Measurements from ENCODE around the gene APOBEC3C. TPM values are rescaled to one million over a fixed set of nuclear protein-coding genes. Genes with fewer than 3 reads are reported as not detected.

The APOBEC3C gene
- total RNA-seq, result 25.3 TPM
- long read RNA-seq, transcript APOBEC3C-201 (4 exons, 2,818 nt), result major isoform, 29 of 38 reads
- long read RNA-seq, partial matches to known transcripts, result 9 of 38 reads
- long read RNA-seq, other reads (novel, unspliced or antisense), result 0 of 38 reads

DNA sequence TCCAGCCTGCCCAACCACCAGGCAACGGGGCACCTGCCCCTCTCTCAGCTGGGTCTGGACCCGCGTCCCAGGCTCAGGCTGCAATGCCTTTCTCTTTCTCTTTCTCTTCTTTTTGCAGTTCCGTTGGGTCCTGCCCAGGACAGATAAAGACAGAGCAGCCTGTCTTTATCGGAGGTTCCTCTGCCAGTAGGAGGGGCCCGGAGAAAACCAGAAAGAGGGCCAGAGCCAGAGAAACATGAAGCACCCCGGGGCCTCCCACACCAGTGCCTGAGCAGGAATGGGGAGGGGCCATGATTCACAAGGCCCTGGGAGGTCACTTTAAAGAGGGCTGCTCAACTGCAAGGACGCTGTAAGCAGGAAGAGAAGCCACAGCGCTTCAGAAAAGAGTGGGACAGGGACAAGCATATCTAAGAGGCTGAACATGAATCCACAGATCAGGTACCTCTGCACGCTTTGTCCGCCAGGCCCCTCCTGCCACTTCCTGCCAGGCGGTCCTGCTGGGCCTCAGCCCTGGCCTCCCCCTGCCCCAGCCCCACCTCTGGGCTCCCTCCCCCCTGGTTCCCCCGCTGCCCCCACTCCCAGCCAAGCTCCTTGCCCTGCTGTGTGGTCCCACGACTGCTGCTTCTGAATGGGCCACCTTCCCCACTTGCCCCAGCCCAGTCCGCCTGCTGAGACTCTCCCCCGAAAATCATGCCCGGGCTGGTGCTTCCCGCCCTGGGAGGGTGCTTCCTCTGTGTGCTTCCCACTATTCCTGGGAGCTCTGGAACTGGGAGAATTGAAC is at the start of gene APOBEC3C:
Gene APOBEC3C (plus strand): TSS at position 316 of the 781 bp plus-strand sequence. CDS start 106 bp downstream, at position 422.
- DNase-seq (peak; percentile 83), ATAC-seq (peak; percentile 97)

DNA sequence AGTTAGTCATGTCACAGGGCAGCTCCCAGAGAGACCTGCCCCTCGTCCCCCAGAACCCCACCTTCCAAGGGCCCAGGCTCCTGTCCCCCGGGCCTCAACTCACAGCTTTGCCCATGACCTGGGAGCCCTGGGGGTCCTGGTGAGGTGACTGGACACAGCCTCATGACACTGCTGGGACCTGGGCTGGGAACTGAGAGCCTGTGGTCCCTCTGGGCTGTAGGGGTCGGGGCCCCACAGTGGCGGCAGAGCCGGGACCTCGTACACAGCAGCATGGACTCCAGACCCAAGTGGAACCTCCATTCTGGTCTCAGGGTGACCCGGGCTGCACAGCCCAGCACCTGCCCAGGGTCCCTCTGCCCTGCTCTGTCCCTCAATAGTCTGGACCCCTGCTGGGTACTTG is 49.8 kb upstream of the APOBEC3C start:
- Histone ChIP-seq H3K4me1 (no peaks in the 10 kb centered on the region), H3K4me3 (no peak overlapping the region), H3K27ac (no peak overlapping the region), H3K27me3 (no peaks in the 10 kb centered on the region), H3K9me3 (no peaks in the 10 kb centered on the region), H3K36me3 (no peaks in the 10 kb centered on the region)
- intact Hi-C loops (cut with DNase I), result no loop called here
- DNase-seq (no peak), ATAC-seq (no peak)
- TF ChIP-seq, protein P1, sequence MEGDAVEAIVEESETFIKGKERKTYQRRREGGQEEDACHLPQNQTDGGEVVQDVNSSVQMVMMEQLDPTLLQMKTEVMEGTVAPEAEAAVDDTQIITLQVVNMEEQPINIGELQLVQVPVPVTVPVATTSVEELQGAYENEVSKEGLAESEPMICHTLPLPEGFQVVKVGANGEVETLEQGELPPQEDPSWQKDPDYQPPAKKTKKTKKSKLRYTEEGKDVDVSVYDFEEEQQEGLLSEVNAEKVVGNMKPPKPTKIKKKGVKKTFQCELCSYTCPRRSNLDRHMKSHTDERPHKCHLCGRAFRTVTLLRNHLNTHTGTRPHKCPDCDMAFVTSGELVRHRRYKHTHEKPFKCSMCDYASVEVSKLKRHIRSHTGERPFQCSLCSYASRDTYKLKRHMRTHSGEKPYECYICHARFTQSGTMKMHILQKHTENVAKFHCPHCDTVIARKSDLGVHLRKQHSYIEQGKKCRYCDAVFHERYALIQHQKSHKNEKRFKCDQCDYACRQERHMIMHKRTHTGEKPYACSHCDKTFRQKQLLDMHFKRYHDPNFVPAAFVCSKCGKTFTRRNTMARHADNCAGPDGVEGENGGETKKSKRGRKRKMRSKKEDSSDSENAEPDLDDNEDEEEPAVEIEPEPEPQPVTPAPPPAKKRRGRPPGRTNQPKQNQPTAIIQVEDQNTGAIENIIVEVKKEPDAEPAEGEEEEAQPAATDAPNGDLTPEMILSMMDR (IDR thresholded peaks at IDR 0.05), result no peak

More for the DNA sequence above, at the start of gene APOBEC3C:
- peak within 1 kb of the TSS; percentile 88 for H3K27ac ChIP-seq
- H3K27me3 ChIP-seq, result no peaks in the 10 kb centered on the region
- intact Hi-C loops (cut with DNase I), result no loop called here
- no peaks in the 10 kb centered on the region for H3K9me3 ChIP-seq
- TF ChIP-seq, protein P1 (IDR thresholded peaks at IDR 0.05), result no peak
- H3K36me3 ChIP-seq, result no peaks in the 10 kb centered on the region
- peaks cover 15% of the 10 kb centered on the region for H3K4me1 ChIP-seq
- peak within 1 kb of the TSS; percentile 62 for H3K4me3 ChIP-seq

DNA sequence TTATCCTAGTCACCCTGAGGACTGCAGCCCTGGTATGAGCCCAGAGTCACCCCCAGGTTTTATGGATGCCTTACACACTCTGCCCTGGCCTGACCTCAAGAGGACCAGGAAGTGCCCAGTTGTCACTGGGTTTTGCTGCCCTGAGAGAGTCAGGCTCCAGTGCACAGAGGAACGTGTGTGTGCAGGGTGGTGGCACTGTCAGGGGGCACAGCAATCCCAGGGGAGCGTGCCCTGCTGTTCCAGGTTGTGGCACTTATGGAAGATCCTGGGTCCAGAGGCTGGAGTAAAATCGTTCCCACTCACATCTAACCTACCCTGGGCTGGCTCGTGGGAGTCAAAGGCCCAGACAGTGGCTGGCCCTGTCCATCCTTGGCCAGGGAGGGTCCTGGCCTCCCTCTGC is 49.1 kb upstream of the APOBEC3C start:
- no peaks in the 10 kb centered on the region for H3K9me3 ChIP-seq
- no peaks in the 10 kb centered on the region for H3K27me3 ChIP-seq
- intact Hi-C loops (cut with DNase I), result no loop called here
- H3K27ac ChIP-seq, result no peak overlapping the region
- H3K4me1 ChIP-seq, result no peaks in the 10 kb centered on the region
- TF ChIP-seq, protein P1 (IDR thresholded peaks at IDR 0.05), result no peak
- no peaks in the 10 kb centered on the region for H3K36me3 ChIP-seq
- no peak overlapping the region for H3K4me3 ChIP-seq
- ATAC-seq, result no peak
- no peak for DNase-seq

DNA sequence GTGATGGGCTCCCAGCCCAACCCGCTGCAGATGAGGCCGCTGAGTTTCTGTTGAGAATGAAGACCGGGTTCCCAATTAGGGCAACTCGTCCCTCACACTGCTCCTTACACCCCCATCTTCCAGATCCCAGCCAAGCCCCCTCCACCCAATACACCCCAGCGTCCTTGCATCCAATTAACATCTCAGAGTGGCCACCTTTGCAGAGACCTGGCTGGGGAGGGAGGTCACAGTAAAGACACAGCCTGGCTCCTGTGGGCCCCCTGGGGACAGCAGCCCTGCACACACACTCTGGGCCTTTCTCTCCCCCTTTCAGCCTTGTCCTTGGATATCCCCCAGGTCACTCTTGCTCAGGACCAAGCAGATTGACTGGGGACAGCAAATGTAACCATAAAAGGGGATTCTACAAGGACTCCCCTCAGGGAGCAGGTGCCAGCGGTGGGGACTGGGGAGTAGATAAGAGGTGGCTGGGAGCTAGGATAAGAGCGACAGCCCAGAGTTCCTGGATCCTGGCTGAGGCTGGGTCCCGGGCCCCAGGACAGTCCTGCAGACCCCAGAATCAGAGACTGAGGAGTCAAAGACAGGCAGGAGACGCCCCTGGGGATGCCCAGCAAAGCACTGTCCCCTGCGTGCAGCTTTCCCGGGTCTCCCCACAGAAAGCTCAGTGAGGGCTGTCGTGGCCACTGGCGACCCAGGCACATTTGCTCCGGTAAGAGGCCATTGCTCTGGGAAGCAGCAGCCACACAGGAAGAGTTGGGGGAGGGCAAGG is 48.3 kb upstream of the APOBEC3C start:
- DNase-seq, result no peak
- no peaks in the 10 kb centered on the region for H3K4me1 ChIP-seq
- no peak overlapping the region for H3K4me3 ChIP-seq
- no peaks in the 10 kb centered on the region for H3K27me3 ChIP-seq
- ATAC-seq, result no peak
- intact Hi-C loops (cut with DNase I), result no loop called here
- H3K36me3 ChIP-seq, result no peaks in the 10 kb centered on the region
- no peaks in the 10 kb centered on the region for H3K9me3 ChIP-seq
- TF ChIP-seq, protein P1 (IDR thresholded peaks at IDR 0.05), result no peak
- no peak overlapping the region for H3K27ac ChIP-seq

GRCh38 chr22:38966380-38966702 is 47.7 kb upstream of the APOBEC3C start:
- Histone ChIP-seq H3K4me1 (no peaks in the 10 kb centered on the region), H3K9me3 (no peaks in the 10 kb centered on the region), H3K27ac (no peak overlapping the region), H3K36me3 (no peaks in the 10 kb centered on the region), H3K4me3 (no peak overlapping the region), H3K27me3 (no peaks in the 10 kb centered on the region)
- ATAC-seq, result no peak
- no peak for DNase-seq
- intact Hi-C loops (cut with DNase I), result no loop called here
- TF ChIP-seq, protein P1 (IDR thresholded peaks at IDR 0.05), result no peak

Data from upper lobe of right lung (tissue), 1 donor.